WI38 (cell line): ENCODE results near the gene PRKCZ.

Experiments used
- H3K4me3 ChIP-seq: 2 replicates; pipeline ENCODE4 v1.5.1; 2011; ENCODE audit warnings: low read depth, mild to moderate bottlenecking, control low read depth, low read length
- CTCF ChIP-seq: IDR thresholded peaks from 2 replicates; pipeline ENCODE4 v1.5.1; 2012; ENCODE audit warnings: low read depth, mild to moderate bottlenecking, control low read depth, low read length

Gene PRKCZ

GRCh38 chr1:2009101-2010053, 40.8 kb upstream of the PRKCZ start:
- TF ChIP-seq CTCF = no peak
- H3K4me3 ChIP-seq = no peak overlapping the region

GRCh38 chr1:2014181-2014580, 36.0 kb upstream of the PRKCZ start:
- H3K4me3 ChIP-seq = no peak overlapping the region
- no peak for TF ChIP-seq CTCF

- TF ChIP-seq CTCF = no peak
- H3K4me3 ChIP-seq = no peak overlapping the region
Observed at GRCh38 chr1:2014741-2015735, 35.2 kb upstream of the PRKCZ start.

- TF ChIP-seq CTCF = no peak
Observed at GRCh38 chr1:2016123-2016522, 34.1 kb upstream of the PRKCZ start.

GRCh38 chr1:2018217-2019171, 31.7 kb upstream of the PRKCZ start:
- no peak overlapping the region for H3K4me3 ChIP-seq
- no peak for TF ChIP-seq CTCF

More at GRCh38 chr1:2016123-2016522, 34.1 kb upstream of the PRKCZ start:
- no peak overlapping the region for H3K4me3 ChIP-seq

GRCh38 chr1:2019172-2019543, 31.1 kb upstream of the PRKCZ start, which contains the start of gene GABRD:
GABRD (plus strand) TSS chr1:2019345; CDS start chr1:2019424, 79 bp downstream.
- no peak for TF ChIP-seq CTCF
- no peak within 1 kb of the TSS for H3K4me3 ChIP-seq
